LNCAP (cell line): ENCODE results near the gene TOX3.

Source experiments
- TF ChIP-seq, protein P1 (sequence below): fragments of 450-650 bp; IDR thresholded peaks from 2 replicates; pipeline ENCODE4 v1.5.1; 2017; ENCODE audit warnings: mild to moderate bottlenecking

Gene TOX3

DNA sequence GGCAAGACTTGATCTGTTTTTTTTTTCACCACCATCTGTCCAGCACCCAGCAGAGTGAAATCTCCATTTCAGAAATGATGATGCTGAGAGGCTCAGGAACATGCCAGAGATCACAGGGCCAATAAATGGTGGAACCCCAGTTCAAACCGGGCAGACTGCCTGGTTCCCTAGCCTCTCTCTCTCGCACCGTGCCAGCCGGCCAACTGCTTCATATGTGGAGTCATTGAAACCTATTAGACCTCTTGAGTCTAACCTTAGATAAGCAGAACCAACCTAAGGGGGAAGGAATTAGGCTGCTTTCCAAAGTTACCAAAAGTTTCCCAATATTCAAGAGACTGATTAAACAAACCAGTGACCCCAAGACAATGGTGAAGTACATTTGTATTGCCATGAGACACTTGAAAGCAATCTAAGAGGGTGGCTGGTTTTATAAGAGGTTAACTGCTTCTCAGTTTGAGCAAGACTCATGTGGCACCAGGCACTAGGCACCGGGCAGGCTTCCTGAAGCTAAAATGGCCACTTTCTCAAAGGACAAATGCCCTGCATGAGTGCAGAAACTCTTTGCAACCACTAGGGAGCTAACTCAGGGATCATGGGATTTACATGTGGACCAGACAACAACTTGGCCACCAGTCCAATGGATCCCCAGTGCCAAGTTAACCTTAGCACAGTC, 18.4 kb downstream of the TOX3 start:
- TF ChIP-seq, protein P1, sequence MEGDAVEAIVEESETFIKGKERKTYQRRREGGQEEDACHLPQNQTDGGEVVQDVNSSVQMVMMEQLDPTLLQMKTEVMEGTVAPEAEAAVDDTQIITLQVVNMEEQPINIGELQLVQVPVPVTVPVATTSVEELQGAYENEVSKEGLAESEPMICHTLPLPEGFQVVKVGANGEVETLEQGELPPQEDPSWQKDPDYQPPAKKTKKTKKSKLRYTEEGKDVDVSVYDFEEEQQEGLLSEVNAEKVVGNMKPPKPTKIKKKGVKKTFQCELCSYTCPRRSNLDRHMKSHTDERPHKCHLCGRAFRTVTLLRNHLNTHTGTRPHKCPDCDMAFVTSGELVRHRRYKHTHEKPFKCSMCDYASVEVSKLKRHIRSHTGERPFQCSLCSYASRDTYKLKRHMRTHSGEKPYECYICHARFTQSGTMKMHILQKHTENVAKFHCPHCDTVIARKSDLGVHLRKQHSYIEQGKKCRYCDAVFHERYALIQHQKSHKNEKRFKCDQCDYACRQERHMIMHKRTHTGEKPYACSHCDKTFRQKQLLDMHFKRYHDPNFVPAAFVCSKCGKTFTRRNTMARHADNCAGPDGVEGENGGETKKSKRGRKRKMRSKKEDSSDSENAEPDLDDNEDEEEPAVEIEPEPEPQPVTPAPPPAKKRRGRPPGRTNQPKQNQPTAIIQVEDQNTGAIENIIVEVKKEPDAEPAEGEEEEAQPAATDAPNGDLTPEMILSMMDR, result no peak

- TF ChIP-seq, protein P1, result no peak
These were observed 20.1 kb downstream of the TOX3 start for GRCh38 chr16:52526830-52527229.

DNA sequence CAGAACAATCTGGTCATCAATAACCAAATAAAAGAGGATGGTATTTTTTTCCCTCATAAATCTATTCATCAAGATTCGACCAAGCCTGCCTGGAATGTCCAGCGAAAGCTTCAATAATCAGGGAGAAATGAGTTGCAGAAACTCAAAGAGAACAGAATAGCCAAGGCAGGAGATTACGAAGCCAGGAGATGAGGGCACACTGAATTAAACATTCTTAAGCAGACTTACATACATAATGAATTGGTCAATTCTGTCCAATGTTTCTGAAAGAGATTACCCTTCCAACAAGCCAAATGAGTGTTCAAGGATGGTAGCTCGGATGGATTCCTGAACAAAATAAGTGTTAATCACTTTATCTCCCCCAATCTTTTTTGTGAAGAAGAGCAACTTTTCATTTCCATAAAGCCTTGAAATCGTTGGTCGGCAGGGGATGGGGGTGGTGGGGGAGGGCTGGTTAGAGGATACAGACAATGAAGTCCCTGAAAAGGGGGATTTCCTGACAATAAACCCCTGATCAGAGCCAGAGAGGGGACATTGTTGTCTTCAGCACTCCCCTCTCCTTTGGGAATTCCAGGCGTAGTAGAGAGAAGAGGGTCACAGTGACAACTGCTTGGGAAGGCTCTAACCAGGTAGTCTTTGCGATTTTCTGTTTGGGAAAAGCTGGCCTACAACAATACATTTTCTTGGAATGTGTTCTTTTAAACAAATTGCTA, 20.7 kb downstream of the TOX3 start:
- TF ChIP-seq, protein P1, result no peak

GRCh38 chr16:52521570-52521969, 25.4 kb downstream of the TOX3 start:
- TF ChIP-seq, protein P1, result no peak

GRCh38 chr16:52518884-52519283, 28.1 kb downstream of the TOX3 start:
- TF ChIP-seq, protein P1, result no peak

- TF ChIP-seq, protein P1, result no peak
These were observed 31.8 kb downstream of the TOX3 start for GRCh38 chr16:52515068-52515671.

DNA sequence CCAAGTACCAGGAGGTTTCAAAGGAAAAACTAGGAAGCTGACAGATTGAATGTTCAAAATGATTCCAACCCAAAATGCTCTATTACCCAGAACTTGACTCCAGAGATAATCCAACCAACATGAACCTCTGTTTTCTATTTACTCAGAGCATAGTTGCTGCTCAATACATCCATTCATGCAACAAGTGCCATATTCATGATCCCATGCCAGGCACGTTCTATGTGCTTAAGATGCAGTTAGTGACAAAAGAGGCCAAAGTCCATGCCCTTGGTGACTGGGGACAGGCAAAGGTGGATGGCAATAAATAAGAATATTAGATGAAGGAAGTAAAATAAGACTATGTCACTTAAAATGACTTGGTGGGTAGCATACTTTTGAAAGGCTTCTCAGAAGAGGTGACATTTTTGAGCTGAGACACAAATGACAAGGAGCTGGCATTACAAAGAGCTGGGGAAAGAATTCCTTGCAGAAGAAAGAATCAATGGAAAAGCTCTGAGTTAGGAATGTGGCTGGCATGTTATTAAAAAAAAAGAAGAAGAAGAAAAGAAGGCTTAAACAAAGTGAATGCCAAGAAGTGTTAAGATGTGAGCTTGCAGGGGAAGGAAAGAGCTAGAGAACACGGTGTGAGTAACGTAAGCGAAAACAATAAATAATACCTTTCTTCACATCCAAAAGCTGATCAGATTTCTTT, 34.5 kb downstream of the TOX3 start:
- TF ChIP-seq, protein P1, result no peak
